ENCODE measurements around the gene DEDD2.
A peak's percentile ranks its signal among the peaks of the same experiment; 100 is the strongest.

DEDD2 gene

GRCh38 chr19:42185277-42185676 lies 32.2 kb downstream of the DEDD2 start:
- TF ChIP-seq CTCF (IDR thresholded peaks at IDR 0.05) = no peak

- TF ChIP-seq CTCF (IDR thresholded peaks at IDR 0.05) = peak; percentile 64
Measured at GRCh38 chr19:42184401-42184861, 33.0 kb downstream of the DEDD2 start.

GRCh38 chr19:42178791-42179674 lies 38.4 kb downstream of the DEDD2 start:
- TF ChIP-seq CTCF (IDR thresholded peaks at IDR 0.05) = no peak

- TF ChIP-seq CTCF (IDR thresholded peaks at IDR 0.05) = no peak
Measured at GRCh38 chr19:42177686-42178019, 39.8 kb downstream of the DEDD2 start.

- TF ChIP-seq CTCF (IDR thresholded peaks at IDR 0.05) = peak; percentile 27; the same call in 1 of the 2 replicates
Measured at GRCh38 chr19:42176990-42177685, 40.3 kb downstream of the DEDD2 start.

GRCh38 chr19:42176649-42176989 lies 40.9 kb downstream of the DEDD2 start:
- TF ChIP-seq CTCF (IDR thresholded peaks at IDR 0.05) = no peak

GRCh38 chr19:42175952-42176648 lies 41.4 kb downstream of the DEDD2 start:
- TF ChIP-seq CTCF (IDR thresholded peaks at IDR 0.05) = no peak
